Keratinocyte (primary cell): ENCODE measurements around the gene MRPL39. TPM values are rescaled to one million over a fixed set of nuclear protein-coding genes. Genes with fewer than 3 reads are reported as not detected.
"Not testable (repeated sequence)": the region's sequence is repeated elsewhere in the genome, so short reads cannot be mapped to it uniquely, and the experiment has no call there.

ENCODE experiments used
- DNase-seq: peaks from one replicate; pipeline ENCODE4 v3.0.0-alpha.2; 2011; ENCODE audit warnings: low read depth, missing footprints, low spot score
- FAIRE-seq: peaks from 2 replicates; lab custom pipeline; 2011; peaks lifted over from hg19 to GRCh38; lab: Jason Lieb, UNC
- H2AFZ ChIP-seq: 2 replicates; pipeline ENCODE4 v1.6.0; 2012; ENCODE audit warnings: low read length, control low read depth, inconsistent platforms; ENCODE audit not compliant: control insufficient read depth
- H3K27ac ChIP-seq: 2 replicates; pipeline ENCODE4 v1.5.1; 2011; ENCODE audit warnings: low read length; ENCODE audit not compliant: control insufficient read depth, insufficient read depth
- H3K27me3 ChIP-seq: 3 replicates; pipeline ENCODE4 v1.6.0; 2011; ENCODE audit warnings: low read length; ENCODE audit not compliant: control insufficient read depth, insufficient read depth; ENCODE audit errors: extremely low read depth
- H3K36me3 ChIP-seq, 2 experiments: 2 replicates in 1 of 2; 3 replicates in 1 of 2; pipeline ENCODE4 v1.5.1; 2011; ENCODE audit warnings: low read length in 2 of 2, mild to moderate bottlenecking in 1 of 2; ENCODE audit not compliant: control insufficient read depth in 2 of 2, insufficient read depth in 2 of 2; ENCODE audit errors: extremely low read depth in 1 of 2
- H3K4me1 ChIP-seq: 3 replicates; pipeline ENCODE4 v1.5.1; 2011; ENCODE audit warnings: low read length; ENCODE audit not compliant: control insufficient read depth, insufficient read depth; ENCODE audit errors: extremely low read depth
- H3K4me2 ChIP-seq: 3 replicates; pipeline ENCODE4 v1.6.0; 2011; ENCODE audit warnings: low read depth, low read length; ENCODE audit not compliant: control insufficient read depth, insufficient read depth; ENCODE audit errors: extremely low read depth
- H3K4me3 ChIP-seq, 3 experiments: fragments of 200-600 bp in 1 of 3; sonication (generic) in 1 of 3; 2 replicates in 2 of 3; 3 replicates in 1 of 3; pipeline ENCODE4 v1.5.1; 2011 to 2016; ENCODE audit warnings: low read length in 3 of 3, mild to moderate bottlenecking in 3 of 3, control low read depth in 2 of 3, inconsistent platforms in 1 of 3, low read depth in 1 of 3, mixed read lengths in 1 of 3, mixed run types in 1 of 3, moderate library complexity in 1 of 3; ENCODE audit not compliant: control insufficient read depth in 2 of 3, insufficient read depth in 2 of 3; ENCODE audit errors: extremely low read depth in 1 of 3
- H3K79me2 ChIP-seq: 2 replicates; pipeline ENCODE4 v1.6.0; 2012; ENCODE audit warnings: low read length; ENCODE audit not compliant: control insufficient read depth, insufficient read depth
- H3K9ac ChIP-seq: 3 replicates; pipeline ENCODE4 v1.6.0; 2011; ENCODE audit warnings: low read length; ENCODE audit not compliant: control insufficient read depth, insufficient read depth; ENCODE audit errors: extremely low read depth
- H3K9me1 ChIP-seq: 3 replicates; pipeline ENCODE4 v1.6.0; 2011; ENCODE audit warnings: low read length; ENCODE audit not compliant: control insufficient read depth, insufficient read depth; ENCODE audit errors: extremely low read depth
- H3K9me3 ChIP-seq: 2 replicates; pipeline ENCODE4 v1.5.1; 2012; ENCODE audit warnings: low read depth, low read length; ENCODE audit not compliant: control insufficient read depth
- H4K20me1 ChIP-seq: 3 replicates; pipeline ENCODE4 v1.6.0; 2011; ENCODE audit warnings: low read length; ENCODE audit not compliant: control insufficient read depth, insufficient read depth; ENCODE audit errors: extremely low read depth
- EZH2 ChIP-seq: IDR thresholded peaks from one replicate; pipeline ENCODE4 v1.6.1; 2012; ENCODE audit warnings: inconsistent platforms, mild to moderate bottlenecking, low read length, moderate library complexity
- dilution Hi-C: fragments of 300-500 bp; cut with MboI; formaldehyde crosslinking; loops from one replicate; pipeline ENCODE4 v1.7.0; 2020; ENCODE audit warnings: low sequenced_read_pairs; ENCODE audit not compliant: extremely low pct_ligation_motif_present
- polyA plus RNA-seq, 5 experiments: library from polyadenylated mRNA; depleted of rRNA in 3 of 5; stranded (reverse) in 3 of 5; stranded (forward) in 1 of 5; unstranded in 1 of 5; fragments of >200 nt; gene quantifications; 1 replicate in 1 of 5; 2 replicates in 3 of 5; 3 replicates in 1 of 5; pipeline versions ENCODE4 v1.2.1 to v1.2.3, GENCODE V29; 2011 to 2012; ENCODE audit warnings: missing spikeins in 2 of 5, low read depth in 1 of 5, low replicate concordance in 1 of 5
- TF ChIP-seq, protein P1 (sequence below), 3 experiments: IDR thresholded peaks in 1 of 3; conservative IDR thresholded peaks in 1 of 3; optimal IDR thresholded peaks in 1 of 3; 2 replicates in 2 of 3; 3 replicates in 1 of 3; pipeline versions ENCODE3 to v1.5.1; 2011; ENCODE audit warnings: low read length in 3 of 3, mild to moderate bottlenecking in 3 of 3, moderate library complexity in 2 of 3, control low read depth in 1 of 3, inconsistent platforms in 1 of 3; ENCODE audit not compliant: insufficient read depth in 2 of 3; ENCODE audit errors: extremely low read depth in 1 of 3

MRPL39 gene
- polyA plus RNA-seq, 1 donor (not counting 4 experiments of a cell fraction or from before 2014, with no cell fraction given): 51.4 TPM

DNA sequence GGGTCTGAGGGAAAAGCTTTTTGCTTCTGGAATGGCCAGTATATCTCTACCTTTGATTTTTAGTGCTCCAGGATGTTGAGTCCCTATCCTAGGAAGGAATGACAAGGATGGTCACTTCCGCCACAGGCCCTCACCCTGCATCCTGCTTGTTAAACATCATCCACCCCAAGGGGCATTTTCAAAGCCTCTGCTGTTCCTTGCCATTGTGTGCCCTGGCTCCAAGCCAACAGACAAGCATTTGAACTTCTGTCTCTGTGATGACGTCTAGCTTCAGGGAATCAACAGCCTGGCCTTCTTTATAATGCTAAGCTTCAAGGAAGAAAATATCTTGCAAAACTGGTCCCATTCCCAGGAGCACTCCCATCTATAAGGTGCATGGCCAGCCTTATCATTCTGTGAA is 19.5 kb upstream of the MRPL39 start:
- H3K27ac ChIP-seq: no peak overlapping the region
- no peak for DNase-seq
- H3K36me3 ChIP-seq: no peaks in the 10 kb centered on the region
- no peaks in the 10 kb centered on the region for H3K9me1 ChIP-seq
- H3K4me1 ChIP-seq: no peaks in the 10 kb centered on the region
- TF ChIP-seq EZH2: no peak
- TF ChIP-seq, protein P1, sequence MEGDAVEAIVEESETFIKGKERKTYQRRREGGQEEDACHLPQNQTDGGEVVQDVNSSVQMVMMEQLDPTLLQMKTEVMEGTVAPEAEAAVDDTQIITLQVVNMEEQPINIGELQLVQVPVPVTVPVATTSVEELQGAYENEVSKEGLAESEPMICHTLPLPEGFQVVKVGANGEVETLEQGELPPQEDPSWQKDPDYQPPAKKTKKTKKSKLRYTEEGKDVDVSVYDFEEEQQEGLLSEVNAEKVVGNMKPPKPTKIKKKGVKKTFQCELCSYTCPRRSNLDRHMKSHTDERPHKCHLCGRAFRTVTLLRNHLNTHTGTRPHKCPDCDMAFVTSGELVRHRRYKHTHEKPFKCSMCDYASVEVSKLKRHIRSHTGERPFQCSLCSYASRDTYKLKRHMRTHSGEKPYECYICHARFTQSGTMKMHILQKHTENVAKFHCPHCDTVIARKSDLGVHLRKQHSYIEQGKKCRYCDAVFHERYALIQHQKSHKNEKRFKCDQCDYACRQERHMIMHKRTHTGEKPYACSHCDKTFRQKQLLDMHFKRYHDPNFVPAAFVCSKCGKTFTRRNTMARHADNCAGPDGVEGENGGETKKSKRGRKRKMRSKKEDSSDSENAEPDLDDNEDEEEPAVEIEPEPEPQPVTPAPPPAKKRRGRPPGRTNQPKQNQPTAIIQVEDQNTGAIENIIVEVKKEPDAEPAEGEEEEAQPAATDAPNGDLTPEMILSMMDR (optimal IDR thresholded peaks at IDR 0.05 in 1 of 3, IDR thresholded peaks at IDR 0.05 in 1 of 3, conservative IDR thresholded peaks at IDR 0.05 in 1 of 3; ENCODE audit: extremely low read depth in 1 of 3, insufficient read depth in 2 of 3, low read length in 3 of 3): no peak
- no peaks in the 10 kb centered on the region for H3K27me3 ChIP-seq
- no peaks in the 10 kb centered on the region for H3K9me3 ChIP-seq
- H4K20me1 ChIP-seq: no peaks in the 10 kb centered on the region
- no peak overlapping the region for H2AFZ ChIP-seq
- dilution Hi-C loops: no loop called here
- no peak overlapping the region for H3K4me2 ChIP-seq
- H3K4me3 ChIP-seq: no peak overlapping the region
- no peaks in the 10 kb centered on the region for H3K79me2 ChIP-seq
- no peak for FAIRE-seq
- H3K9ac ChIP-seq: no peak overlapping the region

DNA sequence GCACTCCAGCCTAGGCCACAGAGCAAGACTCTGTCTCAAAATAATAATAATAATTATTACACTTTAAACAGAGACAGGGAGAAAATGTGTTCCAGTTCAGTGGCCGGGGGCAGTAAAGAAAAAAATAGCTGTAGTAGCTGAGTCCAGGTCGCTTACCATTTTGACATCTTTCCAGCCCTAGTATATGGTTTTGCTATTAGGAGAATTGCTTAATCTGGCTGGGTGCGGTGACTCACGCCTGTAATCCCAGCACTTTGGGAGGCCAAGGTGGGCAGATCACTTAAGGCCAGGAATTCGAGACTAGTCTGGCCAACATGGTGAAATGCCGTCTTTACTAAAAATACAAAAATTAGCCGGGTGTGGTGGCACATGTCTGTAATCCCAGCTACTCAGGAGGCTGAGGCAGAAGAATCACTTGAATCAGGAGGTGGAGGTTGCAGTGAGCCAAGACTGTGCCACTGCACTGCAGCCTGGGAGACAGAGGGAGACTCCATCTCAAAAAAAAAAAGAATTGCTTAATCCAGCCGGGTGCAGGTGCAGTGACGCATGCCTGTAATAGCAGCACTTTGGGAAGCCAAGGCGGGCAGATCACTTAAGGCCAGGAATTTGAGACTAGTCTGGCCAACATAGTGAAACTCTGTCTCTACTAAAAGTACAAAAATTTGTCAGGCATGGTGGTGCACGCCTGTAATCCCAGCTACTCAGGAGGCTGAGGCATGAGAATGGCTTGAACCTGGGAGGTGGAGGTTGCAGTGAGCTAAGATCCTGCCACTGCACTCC is 18.7 kb upstream of the MRPL39 start:
- H3K79me2 ChIP-seq, H3K27me3 ChIP-seq, H3K4me1 ChIP-seq, H3K27ac ChIP-seq, DNase-seq, H3K4me2 ChIP-seq, H3K9me1 ChIP-seq, H3K36me3 ChIP-seq, H3K4me3 ChIP-seq, H2AFZ ChIP-seq, H3K9me3 ChIP-seq, H3K9ac ChIP-seq, dilution Hi-C loops, H4K20me1 ChIP-seq, FAIRE-seq: not testable (repeated sequence)

DNA sequence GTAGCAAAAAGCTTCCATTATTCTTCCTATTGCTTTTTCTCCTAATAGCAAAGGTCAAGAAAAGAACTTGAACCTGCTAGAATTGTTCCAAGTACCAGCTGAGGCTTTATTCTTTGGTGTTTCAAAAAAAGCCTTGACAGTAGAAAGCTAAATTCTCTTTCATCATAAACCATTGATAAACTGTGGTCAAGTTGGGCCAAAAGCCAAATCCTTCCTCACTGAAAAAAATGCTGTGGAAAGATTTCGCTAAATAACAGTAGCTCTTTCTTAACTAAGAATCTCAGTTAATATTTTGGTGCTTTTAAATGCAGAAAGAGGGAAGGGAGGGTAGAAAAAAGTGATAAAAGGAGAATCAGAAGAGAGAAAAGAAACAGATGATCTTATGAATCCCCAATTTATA is 17.8 kb upstream of the MRPL39 start:
- FAIRE-seq (no peak), DNase-seq (no peak)
- no peak overlapping the region for H3K9ac ChIP-seq
- no peak for TF ChIP-seq EZH2
- TF ChIP-seq, protein P1 (optimal IDR thresholded peaks at IDR 0.05 in 1 of 3, IDR thresholded peaks at IDR 0.05 in 1 of 3, conservative IDR thresholded peaks at IDR 0.05 in 1 of 3; ENCODE audit: extremely low read depth in 1 of 3, insufficient read depth in 2 of 3, low read length in 3 of 3): no peak
- dilution Hi-C loops: no loop called here
- H3K4me3 ChIP-seq: no peak overlapping the region
- no peaks in the 10 kb centered on the region for H3K4me1 ChIP-seq
- H3K9me1 ChIP-seq: no peaks in the 10 kb centered on the region
- H3K36me3 ChIP-seq: no peaks in the 10 kb centered on the region
- no peak overlapping the region for H2AFZ ChIP-seq
- H3K27me3 ChIP-seq: no peaks in the 10 kb centered on the region
- H4K20me1 ChIP-seq: no peaks in the 10 kb centered on the region
- no peaks in the 10 kb centered on the region for H3K9me3 ChIP-seq
- no peak overlapping the region for H3K27ac ChIP-seq
- H3K79me2 ChIP-seq: no peaks in the 10 kb centered on the region
- no peak overlapping the region for H3K4me2 ChIP-seq
